HEK293 (cell line): Measurements from ENCODE around the gene TCEANC2.

Source experiments
- CTCF ChIA-PET: fragments of 350-600 bp; formaldehyde crosslinking; extraction: SDS; loops from one replicate; lab custom pipeline; 2021; ENCODE audit warnings: antibody characterized with exemption; lab: Yijun Ruan, JAX
- POLR2A ChIA-PET: fragments of 300-600 bp; formaldehyde crosslinking; extraction: SDS; loops from one replicate; lab custom pipeline; 2020; ENCODE audit warnings: antibody characterized with exemption, inconsistent platforms; lab: Yijun Ruan, JAX
- H3K27ac ChIP-seq: fragments of 200-500 bp; sonication (Bioruptor generic); 2 replicates; pipeline ENCODE4 v1.5.1; 2014; ENCODE audit warnings: low read depth, low read length, control low read depth, inconsistent platforms; ENCODE audit errors: extremely low read depth
- H3K36me3 ChIP-seq, 2 experiments: fragments of 200-500 bp in 1 of 2; sonication (Bioruptor generic) in 1 of 2; 1 replicate in 1 of 2; 2 replicates in 1 of 2; pipeline ENCODE4 v1.5.1; 2014 to 2017; ENCODE audit warnings: inconsistent platforms in 2 of 2, low read length in 2 of 2; ENCODE audit not compliant: control insufficient read depth in 2 of 2, insufficient read depth in 1 of 2
- H3K4me1 ChIP-seq: fragments of 200-500 bp; sonication (Bioruptor generic); 2 replicates; pipeline ENCODE4 v1.5.1; 2014; ENCODE audit warnings: mild to moderate bottlenecking, low read length, inconsistent platforms; ENCODE audit not compliant: control insufficient read depth, insufficient read depth
- H3K4me3 ChIP-seq: 2 replicates; pipeline ENCODE4 v1.5.1; 2011; ENCODE audit warnings: low read depth, mild to moderate bottlenecking, control low read depth, low read length, moderate library complexity
- H3K9me3 ChIP-seq: fragments of 200-500 bp; sonication (Bioruptor generic); 2 replicates; pipeline ENCODE4 v1.5.1; 2014; ENCODE audit warnings: low read depth, low read length, inconsistent platforms; ENCODE audit not compliant: control insufficient read depth, insufficient read depth
- RBAK ChIP-seq: fragments of 450-650 bp; formaldehyde crosslinking; IDR thresholded peaks from 2 replicates; pipeline ENCODE4 v1.5.1; 2016; ENCODE audit warnings: missing biosample characterization, missing genetic modification characterization
- TRIM28 ChIP-seq: IDR thresholded peaks from 2 replicates; pipeline ENCODE4 v1.6.1; 2011; ENCODE audit warnings: low read length, control low read depth, borderline replicate concordance
- YY2 ChIP-seq: fragments of 450-650 bp; formaldehyde crosslinking; IDR thresholded peaks from 2 replicates; pipeline ENCODE4 v1.5.1; 2016; ENCODE audit warnings: missing biosample characterization, missing genetic modification characterization
- ZBTB49 ChIP-seq: fragments of 450-650 bp; formaldehyde crosslinking; IDR thresholded peaks from 2 replicates; pipeline ENCODE4 v1.5.1; 2016; ENCODE audit warnings: missing biosample characterization, missing genetic modification characterization, low read depth
- ZEB2 ChIP-seq: fragments of 450-650 bp; formaldehyde crosslinking; IDR thresholded peaks from 2 replicates; pipeline ENCODE4 v1.5.1; 2016; ENCODE audit warnings: missing biosample characterization, missing genetic modification characterization
- ZFP41 ChIP-seq: fragments of 450-650 bp; formaldehyde crosslinking; IDR thresholded peaks from 2 replicates; pipeline ENCODE4 v1.5.1; 2016; ENCODE audit warnings: missing biosample characterization, missing genetic modification characterization, borderline replicate concordance
- ZIC2 ChIP-seq: fragments of 450-650 bp; formaldehyde crosslinking; IDR thresholded peaks from 2 replicates; pipeline ENCODE4 v1.5.1; 2016; ENCODE audit warnings: missing biosample characterization, missing genetic modification characterization
- ZNF26 ChIP-seq: fragments of 450-650 bp; formaldehyde crosslinking; IDR thresholded peaks from 2 replicates; pipeline ENCODE4 v1.5.1; 2016; ENCODE audit warnings: missing biosample characterization, missing genetic modification characterization
- ZNF280D ChIP-seq: fragments of 450-650 bp; formaldehyde crosslinking; IDR thresholded peaks from 2 replicates; pipeline ENCODE4 v1.5.1; 2016; ENCODE audit warnings: missing biosample characterization, missing genetic modification characterization
- ZNF366 ChIP-seq: fragments of 450-650 bp; formaldehyde crosslinking; conservative IDR thresholded peaks from 2 replicates; pipeline ENCODE4 v1.5.1; 2016; ENCODE audit warnings: missing biosample characterization, missing genetic modification characterization
- ZNF391 ChIP-seq: fragments of 450-650 bp; formaldehyde crosslinking; IDR thresholded peaks from 2 replicates; pipeline ENCODE4 v1.5.1; 2016; ENCODE audit warnings: low read depth, missing biosample characterization, missing genetic modification characterization, borderline replicate concordance
- ZNF433 ChIP-seq: fragments of 450-650 bp; formaldehyde crosslinking; IDR thresholded peaks from 2 replicates; pipeline ENCODE4 v1.5.1; 2016; ENCODE audit warnings: missing biosample characterization, missing genetic modification characterization, low read depth
- ZNF521 ChIP-seq: fragments of 450-650 bp; formaldehyde crosslinking; IDR thresholded peaks from 2 replicates; pipeline ENCODE4 v1.5.1; 2017; ENCODE audit warnings: missing biosample characterization, mild to moderate bottlenecking, missing genetic modification characterization
- ZNF544 ChIP-seq: fragments of 450-650 bp; formaldehyde crosslinking; IDR thresholded peaks from 2 replicates; pipeline ENCODE4 v1.5.0; 2017; ENCODE audit warnings: missing biosample characterization, missing genetic modification characterization
- ZNF549 ChIP-seq: fragments of 450-650 bp; IDR thresholded peaks from 2 replicates; pipeline ENCODE4 v1.5.1; 2018; ENCODE audit warnings: missing biosample characterization, missing genetic modification characterization, mild to moderate bottlenecking, inconsistent platforms, moderate library complexity
- ZNF558 ChIP-seq: fragments of 450-650 bp; formaldehyde crosslinking; IDR thresholded peaks from 2 replicates; pipeline ENCODE4 v1.5.1; 2016; ENCODE audit warnings: missing biosample characterization, missing genetic modification characterization
- ZNF610 ChIP-seq: fragments of 450-650 bp; formaldehyde crosslinking; IDR thresholded peaks from 2 replicates; pipeline ENCODE4 v1.5.1; 2016; ENCODE audit warnings: missing biosample characterization, missing genetic modification characterization, borderline replicate concordance
- ZNF629 ChIP-seq: fragments of 450-650 bp; formaldehyde crosslinking; IDR thresholded peaks from 2 replicates; pipeline ENCODE4 v1.5.1; 2017; ENCODE audit warnings: missing biosample characterization, missing genetic modification characterization
- ZNF768 ChIP-seq: fragments of 450-650 bp; formaldehyde crosslinking; IDR thresholded peaks from 2 replicates; pipeline ENCODE4 v1.5.1; 2018; ENCODE audit warnings: missing biosample characterization, mild to moderate bottlenecking, missing genetic modification characterization
- ZNF776 ChIP-seq: fragments of 450-650 bp; formaldehyde crosslinking; IDR thresholded peaks from 2 replicates; pipeline ENCODE4 v1.5.0; 2017; ENCODE audit warnings: missing biosample characterization, missing genetic modification characterization, borderline replicate concordance
- ZNF792 ChIP-seq: fragments of 450-650 bp; formaldehyde crosslinking; IDR thresholded peaks from 2 replicates; pipeline ENCODE4 v1.5.1; 2016; ENCODE audit warnings: missing biosample characterization, missing genetic modification characterization
- TF ChIP-seq, protein P1 (sequence below): fragments of 450-650 bp; formaldehyde crosslinking; IDR thresholded peaks from 2 replicates; pipeline ENCODE4 v1.5.1; 2017; ENCODE audit warnings: missing biosample characterization, missing genetic modification characterization
- TF ChIP-seq, protein P2 (sequence below): fragments of 450-650 bp; formaldehyde crosslinking; IDR thresholded peaks from 2 replicates; pipeline ENCODE4 v1.5.1; 2016; ENCODE audit warnings: missing biosample characterization, missing genetic modification characterization
- TF ChIP-seq, protein P3 (sequence below): fragments of 450-650 bp; formaldehyde crosslinking; IDR thresholded peaks from 2 replicates; pipeline ENCODE4 v1.5.1; 2016; ENCODE audit warnings: missing biosample characterization, missing genetic modification characterization, low read depth
- TF ChIP-seq, protein P4 (sequence below): fragments of 450-650 bp; formaldehyde crosslinking; IDR thresholded peaks from 2 replicates; pipeline ENCODE4 v1.5.1; 2016; ENCODE audit warnings: missing biosample characterization, missing genetic modification characterization

The TCEANC2 gene

GRCh38 chr1:54107131-54107530, 53.7 kb downstream of the TCEANC2 start:
- TF ChIP-seq ZNF776 (tag by site-specific recombination) = no peak
- no peak for TF ChIP-seq ZNF544 (tag by site-specific recombination)
- TF ChIP-seq ZIC2 (tag by site-specific recombination) = no peak
- TF ChIP-seq ZNF391 (tag by site-specific recombination) = no peak
- no peak for TF ChIP-seq RBAK
- no peak for TF ChIP-seq ZNF366 (tag by site-specific recombination)
- TF ChIP-seq ZNF558 = no peak
- TF ChIP-seq ZNF610 (tag by site-specific recombination) = no peak
- no peak for TF ChIP-seq ZNF629 (tag by site-specific recombination)
- TF ChIP-seq, protein P1, sequence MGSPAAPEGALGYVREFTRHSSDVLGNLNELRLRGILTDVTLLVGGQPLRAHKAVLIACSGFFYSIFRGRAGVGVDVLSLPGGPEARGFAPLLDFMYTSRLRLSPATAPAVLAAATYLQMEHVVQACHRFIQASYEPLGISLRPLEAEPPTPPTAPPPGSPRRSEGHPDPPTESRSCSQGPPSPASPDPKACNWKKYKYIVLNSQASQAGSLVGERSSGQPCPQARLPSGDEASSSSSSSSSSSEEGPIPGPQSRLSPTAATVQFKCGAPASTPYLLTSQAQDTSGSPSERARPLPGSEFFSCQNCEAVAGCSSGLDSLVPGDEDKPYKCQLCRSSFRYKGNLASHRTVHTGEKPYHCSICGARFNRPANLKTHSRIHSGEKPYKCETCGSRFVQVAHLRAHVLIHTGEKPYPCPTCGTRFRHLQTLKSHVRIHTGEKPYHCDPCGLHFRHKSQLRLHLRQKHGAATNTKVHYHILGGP (tag by site-specific recombination) = no peak
- TF ChIP-seq ZNF26 (tag by site-specific recombination) = no peak
- TF ChIP-seq ZFP41 (tag by site-specific recombination) = no peak
- TF ChIP-seq, protein P2, sequence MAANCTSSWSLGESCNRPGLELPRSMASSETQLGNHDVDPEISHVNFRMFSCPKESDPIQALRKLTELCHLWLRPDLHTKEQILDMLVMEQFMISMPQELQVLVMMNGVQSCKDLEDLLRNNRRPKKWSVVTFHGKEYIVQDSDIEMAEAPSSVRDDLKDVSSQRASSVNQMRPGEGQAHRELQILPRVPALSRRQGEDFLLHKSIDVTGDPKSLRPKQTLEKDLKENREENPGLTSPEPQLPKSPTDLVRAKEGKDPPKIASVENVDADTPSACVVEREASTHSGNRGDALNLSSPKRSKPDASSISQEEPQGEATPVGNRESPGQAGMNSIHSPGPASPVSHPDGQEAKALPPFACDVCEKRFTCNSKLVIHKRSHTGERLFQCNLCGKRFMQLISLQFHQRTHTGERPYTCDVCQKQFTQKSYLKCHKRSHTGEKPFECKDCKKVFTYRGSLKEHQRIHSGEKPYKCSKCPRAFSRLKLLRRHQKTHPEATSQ (tag by site-specific recombination) = no peak
- no peak for TF ChIP-seq ZNF521 (tag by site-specific recombination)
- no peak for TF ChIP-seq ZNF280D (tag by site-specific recombination)
- no peak for TF ChIP-seq ZEB2 (tag by site-specific recombination)
- TF ChIP-seq, all 188 proteins: peak for 0
- CTCF ChIA-PET = no interaction called here
- no peaks in the 10 kb centered on the region for H3K4me1 ChIP-seq
- no peaks in the 10 kb centered on the region for H3K36me3 ChIP-seq
- H3K9me3 ChIP-seq = no peaks in the 10 kb centered on the region
- no peak overlapping the region for H3K27ac ChIP-seq
- POLR2A ChIA-PET = no interaction called here
- no peak overlapping the region for H3K4me3 ChIP-seq

DNA sequence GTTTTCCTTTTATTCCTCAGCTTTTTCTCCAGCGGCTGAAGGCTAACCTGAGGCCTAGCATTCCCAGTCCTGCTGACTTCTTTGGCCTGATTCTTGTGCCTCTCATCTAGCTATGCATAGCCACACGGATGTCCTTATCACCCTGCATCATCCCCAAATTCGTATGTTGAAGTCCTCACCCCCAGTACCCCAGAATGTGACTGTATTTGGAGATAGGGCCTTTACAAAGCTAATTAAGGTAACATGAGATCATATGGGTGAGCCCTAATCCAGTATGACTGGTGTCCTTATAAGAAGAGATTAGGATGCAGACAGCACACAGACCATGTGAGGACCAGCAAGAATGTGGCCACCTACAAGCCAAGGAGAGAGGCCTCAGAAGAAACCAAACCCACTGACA, 54.7 kb downstream of the TCEANC2 start:
- no peaks in the 10 kb centered on the region for H3K36me3 ChIP-seq
- CTCF ChIA-PET = interaction anchor here (0.6 to 1.6 kb wide), 2 partner anchors 15 to 26 kb away, joined by 4 read pairs; no protein-coding TSS in a partner anchor
- H3K9me3 ChIP-seq = no peaks in the 10 kb centered on the region
- H3K4me3 ChIP-seq = no peak overlapping the region
- H3K4me1 ChIP-seq = no peaks in the 10 kb centered on the region
- H3K27ac ChIP-seq = no peak overlapping the region
- POLR2A ChIA-PET = no interaction called here
- no peak for TF ChIP-seq YY2 (tag by site-specific recombination)
- no peak for TF ChIP-seq ZNF768 (tag by site-specific recombination)
- no peak for TF ChIP-seq ZNF549 (tag by site-specific recombination)
- TF ChIP-seq ZNF433 (tag by site-specific recombination) = no peak
- TF ChIP-seq, protein P3, sequence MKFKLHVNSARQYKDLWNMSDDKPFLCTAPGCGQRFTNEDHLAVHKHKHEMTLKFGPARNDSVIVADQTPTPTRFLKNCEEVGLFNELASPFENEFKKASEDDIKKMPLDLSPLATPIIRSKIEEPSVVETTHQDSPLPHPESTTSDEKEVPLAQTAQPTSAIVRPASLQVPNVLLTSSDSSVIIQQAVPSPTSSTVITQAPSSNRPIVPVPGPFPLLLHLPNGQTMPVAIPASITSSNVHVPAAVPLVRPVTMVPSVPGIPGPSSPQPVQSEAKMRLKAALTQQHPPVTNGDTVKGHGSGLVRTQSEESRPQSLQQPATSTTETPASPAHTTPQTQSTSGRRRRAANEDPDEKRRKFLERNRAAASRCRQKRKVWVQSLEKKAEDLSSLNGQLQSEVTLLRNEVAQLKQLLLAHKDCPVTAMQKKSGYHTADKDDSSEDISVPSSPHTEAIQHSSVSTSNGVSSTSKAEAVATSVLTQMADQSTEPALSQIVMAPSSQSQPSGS (tag by site-specific recombination) = no peak
- TF ChIP-seq TRIM28 = no peak
- TF ChIP-seq ZNF792 = no peak
- TF ChIP-seq, protein P4, sequence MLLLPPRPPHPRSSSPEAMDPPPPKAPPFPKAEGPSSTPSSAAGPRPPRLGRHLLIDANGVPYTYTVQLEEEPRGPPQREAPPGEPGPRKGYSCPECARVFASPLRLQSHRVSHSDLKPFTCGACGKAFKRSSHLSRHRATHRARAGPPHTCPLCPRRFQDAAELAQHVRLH (tag by site-specific recombination) = no peak
- TF ChIP-seq ZIC2 (tag by site-specific recombination) = no peak
- no peak for TF ChIP-seq ZBTB49 (tag by site-specific recombination)
